Tibial nerve (tissue), 4 donors: ENCODE results near the gene CTNND2.

Experiments
- EP300 ChIP-seq, 2 donors: sonication (generic); formaldehyde crosslinking; IDR thresholded peaks; one replicate each; pipeline ENCODE4 v1.6.1; 2017; ENCODE audit warnings: antibody characterized with exemption in 2 of 2, mild to moderate bottlenecking in 1 of 2
- POLR2A ChIP-seq, 2 donors: fragments of 450-650 bp; IDR thresholded peaks; one replicate each; pipeline ENCODE4 v1.6.1; 2017; ENCODE audit warnings: antibody characterized with exemption in 2 of 2, mild to moderate bottlenecking in 2 of 2, moderate library complexity in 2 of 2
- TF ChIP-seq, protein P1 (sequence below), 5 experiments: fragments of 200-600 bp in 3 of 5; fragments of 450-650 bp in 2 of 5; sonication (generic) in 3 of 5; IDR thresholded peaks; one replicate each; pipeline ENCODE4 v1.5.1; 2016 to 2019; ENCODE audit warnings: antibody characterized with exemption in 5 of 5, mild to moderate bottlenecking in 3 of 5, moderate library complexity in 2 of 5

DNA sequence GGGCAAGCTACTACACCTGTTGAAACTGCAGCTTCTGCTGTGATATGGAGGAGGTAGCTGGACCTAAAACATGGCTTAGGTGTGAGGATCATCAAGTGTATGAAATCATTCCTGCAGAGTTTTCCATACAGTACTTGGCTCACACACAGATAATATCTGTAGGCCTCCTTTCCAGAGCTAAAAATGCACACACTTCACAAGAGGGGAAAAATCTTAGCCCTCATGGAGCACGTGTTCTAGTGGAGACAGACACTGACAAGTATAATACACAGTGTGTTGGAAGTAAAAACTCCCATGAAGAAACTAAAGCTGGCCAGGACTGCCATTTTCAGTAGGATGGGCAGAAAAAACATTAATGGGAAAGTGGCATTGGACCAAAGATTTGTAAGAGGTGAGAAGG, 216.7 kb downstream of the CTNND2 start:
- TF ChIP-seq, protein P1, sequence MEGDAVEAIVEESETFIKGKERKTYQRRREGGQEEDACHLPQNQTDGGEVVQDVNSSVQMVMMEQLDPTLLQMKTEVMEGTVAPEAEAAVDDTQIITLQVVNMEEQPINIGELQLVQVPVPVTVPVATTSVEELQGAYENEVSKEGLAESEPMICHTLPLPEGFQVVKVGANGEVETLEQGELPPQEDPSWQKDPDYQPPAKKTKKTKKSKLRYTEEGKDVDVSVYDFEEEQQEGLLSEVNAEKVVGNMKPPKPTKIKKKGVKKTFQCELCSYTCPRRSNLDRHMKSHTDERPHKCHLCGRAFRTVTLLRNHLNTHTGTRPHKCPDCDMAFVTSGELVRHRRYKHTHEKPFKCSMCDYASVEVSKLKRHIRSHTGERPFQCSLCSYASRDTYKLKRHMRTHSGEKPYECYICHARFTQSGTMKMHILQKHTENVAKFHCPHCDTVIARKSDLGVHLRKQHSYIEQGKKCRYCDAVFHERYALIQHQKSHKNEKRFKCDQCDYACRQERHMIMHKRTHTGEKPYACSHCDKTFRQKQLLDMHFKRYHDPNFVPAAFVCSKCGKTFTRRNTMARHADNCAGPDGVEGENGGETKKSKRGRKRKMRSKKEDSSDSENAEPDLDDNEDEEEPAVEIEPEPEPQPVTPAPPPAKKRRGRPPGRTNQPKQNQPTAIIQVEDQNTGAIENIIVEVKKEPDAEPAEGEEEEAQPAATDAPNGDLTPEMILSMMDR (IDR thresholded peaks at IDR 0.05): no peak
- TF ChIP-seq POLR2A (IDR thresholded peaks at IDR 0.05) (no peak), EP300 (IDR thresholded peaks at IDR 0.05) (no peak)
